Caco-2 (cell line): ENCODE results near the gene RIMS3. TPM values are rescaled to one million over a fixed set of nuclear protein-coding genes. Genes with fewer than 3 reads are reported as not detected.

Source experiments
- BruUV-seq: library from RNA; stranded (reverse); fragments of 400-500 nt; replicated peaks from 2 replicates; lab custom pipeline; 2021; lab: Mats Ljungman, UMichigan
- CTCF ChIA-PET: fragments of 300-600 bp; sonication (Branson Sonifier 250); formaldehyde crosslinking; loops from one replicate; lab custom pipeline; 2022; ENCODE audit warnings: antibody characterized with exemption; lab: Charles Lee
- POLR2A ChIA-PET: fragments of 300-600 bp; sonication (Branson Sonifier 250); formaldehyde crosslinking; loops from one replicate; lab custom pipeline; 2022; ENCODE audit warnings: antibody characterized with exemption; lab: Charles Lee
- DNase-seq, 2 experiments: peaks; one replicate each; pipeline versions ENCODE4 v3.0.0 to v3.0.0-alpha.2; 2020 to 2022
- H3K27me3 ChIP-seq: replicated peaks from 2 replicates; pipeline ENCODE4 v1.6.0; 2011; ENCODE audit warnings: low read length; ENCODE audit not compliant: control insufficient read depth, insufficient read depth
- H3K36me3 ChIP-seq: 2 replicates; pipeline ENCODE4 v1.5.1; 2011; ENCODE audit warnings: low read length; ENCODE audit not compliant: control insufficient read depth, insufficient read depth
- H3K4me1 ChIP-seq: fragments of 250-450 bp; sonication (Bioruptor Pico); 2 replicates; pipeline ENCODE4 v1.5.1; 2020; ENCODE audit warnings: mild to moderate bottlenecking
- H3K4me3 ChIP-seq: 2 replicates; pipeline ENCODE4 v1.5.1; 2011; ENCODE audit warnings: low read depth, mild to moderate bottlenecking, control low read depth, low read length
- H3K9me3 ChIP-seq: fragments of 250-450 bp; sonication (Bioruptor Pico); 2 replicates; pipeline ENCODE4 v1.5.1; 2020; ENCODE audit warnings: mild to moderate bottlenecking, moderate library complexity
- H3K27ac Mint-ChIP-seq: one replicate; pipeline ENCODE4 v1.8.0; 2022; ENCODE audit warnings: mixed read lengths; ENCODE audit not compliant: unreplicated experiment
- H3K27me3 Mint-ChIP-seq: one replicate; pipeline ENCODE4 v1.8.0; 2022; ENCODE audit warnings: mixed read lengths; ENCODE audit not compliant: insufficient read depth, unreplicated experiment
- H3K36me3 Mint-ChIP-seq: one replicate; pipeline ENCODE4 v1.8.0; 2022; ENCODE audit warnings: mild to moderate bottlenecking, mixed read lengths; ENCODE audit not compliant: insufficient read depth, unreplicated experiment
- H3K4me1 Mint-ChIP-seq: one replicate; pipeline ENCODE4 v1.8.0; 2022; ENCODE audit warnings: low read depth, mixed read lengths; ENCODE audit not compliant: unreplicated experiment
- H3K4me3 Mint-ChIP-seq: one replicate; pipeline ENCODE4 v1.8.0; 2022; ENCODE audit warnings: mild to moderate bottlenecking, moderate library complexity, mixed read lengths; ENCODE audit not compliant: unreplicated experiment
- H3K9me3 Mint-ChIP-seq: one replicate; pipeline ENCODE4 v1.8.0; 2022; ENCODE audit warnings: mixed read lengths; ENCODE audit not compliant: unreplicated experiment
- CTCF ChIP-seq, 2 experiments: fragments of 200-600 bp in 1 of 2; IDR thresholded peaks; 1 replicate in 1 of 2; 2 replicates in 1 of 2; pipeline versions ENCODE4 v1.5.1 to v1.8.0; 2011 to 2022; ENCODE audit warnings: antibody characterized with exemption in 1 of 2, control low read depth in 1 of 2, inconsistent platforms in 1 of 2, low read depth in 1 of 2, low read length in 1 of 2, mild to moderate bottlenecking in 1 of 2, moderate library complexity in 1 of 2; ENCODE audit not compliant: insufficient read depth in 1 of 2, severe bottlenecking in 1 of 2, unreplicated experiment in 1 of 2
- intact Hi-C: fragments of 100-400 bp; cut with micrococcal nuclease; formaldehyde crosslinking; loops from one replicate; pipeline ENCODE4 v1.10.0; 2022; ENCODE audit not compliant: unreplicated experiment
- total RNA-seq: library from RNA; stranded (reverse); gene quantifications from 2 replicates; pipeline ENCODE4 v1.2.3, GENCODE V29; 2022

Gene RIMS3
- total RNA-seq, 1 experiment from 2014 or later, result 3.1 TPM

GRCh38 chr1:40621821-40622450, 43.5 kb downstream of the RIMS3 start:
- no peak for TF ChIP-seq CTCF (IDR thresholded peaks at IDR 0.05; ENCODE audit: insufficient read depth in 1 of 2, low read depth in 1 of 2, low read length in 1 of 2, severe bottlenecking in 1 of 2, unreplicated experiment in 1 of 2)

GRCh38 chr1:40620586-40621210, 44.8 kb downstream of the RIMS3 start:
- intact Hi-C loops, result no loop called here
- Mint-ChIP-seq H3K4me1 (no peaks in the 10 kb centered on the region), H3K4me3 (no peak overlapping the region), H3K9me3 (no peaks in the 10 kb centered on the region), H3K36me3 (peaks cover 2% of the 10 kb centered on the region), H3K27me3 (peaks cover 7% of the 10 kb centered on the region), H3K27ac (no peak overlapping the region)
- H3K36me3 ChIP-seq, result no peaks in the 10 kb centered on the region
- no peak for DNase-seq
- no peaks in the 10 kb centered on the region for H3K27me3 ChIP-seq
- CTCF ChIA-PET, result no interaction called here
- no TSS peak for BruUV-seq
- no peak overlapping the region for H3K4me3 ChIP-seq
- no peaks in the 10 kb centered on the region for H3K9me3 ChIP-seq
- TF ChIP-seq CTCF (IDR thresholded peaks at IDR 0.05; ENCODE audit: insufficient read depth in 1 of 2, low read depth in 1 of 2, low read length in 1 of 2, severe bottlenecking in 1 of 2, unreplicated experiment in 1 of 2), result no peak
- no peaks in the 10 kb centered on the region for H3K4me1 ChIP-seq
- POLR2A ChIA-PET, result no interaction called here

More at GRCh38 chr1:40621821-40622450, 43.5 kb downstream of the RIMS3 start:
- Histone ChIP-seq H3K36me3 (no peaks in the 10 kb centered on the region), H3K9me3 (no peaks in the 10 kb centered on the region), H3K27me3 (no peaks in the 10 kb centered on the region), H3K4me1 (no peaks in the 10 kb centered on the region), H3K4me3 (no peak overlapping the region)
- POLR2A ChIA-PET, result no interaction called here
- CTCF ChIA-PET, result no interaction called here
- H3K36me3 Mint-ChIP-seq, result peaks cover 4% of the 10 kb centered on the region
- no peak overlapping the region for H3K27ac Mint-ChIP-seq
- no peaks in the 10 kb centered on the region for H3K9me3 Mint-ChIP-seq
- H3K4me1 Mint-ChIP-seq, result no peaks in the 10 kb centered on the region
- intact Hi-C loops, result no loop called here
- no TSS peak for BruUV-seq
- no peak for DNase-seq
- no peak overlapping the region for H3K4me3 Mint-ChIP-seq
- H3K27me3 Mint-ChIP-seq, result peaks cover 7% of the 10 kb centered on the region

GRCh38 chr1:40620150-40620549, 45.3 kb downstream of the RIMS3 start:
- Histone ChIP-seq H3K36me3 (no peaks in the 10 kb centered on the region), H3K9me3 (no peaks in the 10 kb centered on the region; the same call in 1 of the 2 replicates), H3K4me1 (no peaks in the 10 kb centered on the region), H3K4me3 (no peak overlapping the region), H3K27me3 (no peaks in the 10 kb centered on the region)
- BruUV-seq, result no TSS peak
- H3K27ac Mint-ChIP-seq, result no peak overlapping the region
- peaks cover 7% of the 10 kb centered on the region for H3K27me3 Mint-ChIP-seq
- H3K4me3 Mint-ChIP-seq, result no peak overlapping the region
- TF ChIP-seq CTCF (IDR thresholded peaks at IDR 0.05; ENCODE audit: insufficient read depth in 1 of 2, low read depth in 1 of 2, low read length in 1 of 2, severe bottlenecking in 1 of 2, unreplicated experiment in 1 of 2), result no peak
- ChIA-PET POLR2A (no interaction called here), CTCF (no interaction called here)
- no peaks in the 10 kb centered on the region for H3K4me1 Mint-ChIP-seq
- no peak for DNase-seq
- no peaks in the 10 kb centered on the region for H3K36me3 Mint-ChIP-seq
- no peaks in the 10 kb centered on the region for H3K9me3 Mint-ChIP-seq
- intact Hi-C loops, result no loop called here
